C4-2B (cell line): ENCODE measurements around the gene PRKCH.

Experiments used
- H3K27ac ChIP-seq: fragments of 450-650 bp; 2 replicates; pipeline ENCODE4 v1.5.1; 2017
- ZFX ChIP-seq: fragments of 450-650 bp; IDR thresholded peaks from 2 replicates; pipeline ENCODE4 v1.6.1; 2017
- TF ChIP-seq, protein P1 (sequence below): fragments of 450-650 bp; conservative IDR thresholded peaks from 2 replicates; pipeline ENCODE4 v1.5.1; 2017; ENCODE audit warnings: mild to moderate bottlenecking

The PRKCH gene

DNA sequence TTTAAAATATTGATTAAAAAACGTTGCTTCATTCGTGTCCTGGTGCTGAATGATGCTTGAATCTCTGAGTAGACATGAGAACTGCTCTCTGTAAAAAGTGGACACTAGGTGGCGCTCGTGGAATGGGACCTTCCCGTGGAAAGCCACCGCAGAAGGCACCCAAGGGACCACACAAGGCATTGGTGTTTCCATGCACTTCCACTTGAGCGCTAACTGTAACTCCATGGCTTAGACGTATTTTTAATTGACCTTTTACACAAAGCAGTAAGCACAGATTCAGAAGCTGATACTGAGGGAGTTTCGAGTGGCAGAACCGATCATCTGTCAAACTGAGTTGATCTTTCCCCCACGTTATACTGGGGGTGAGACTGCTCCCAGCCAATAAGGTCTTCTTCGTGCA lies 135.3 kb downstream of the PRKCH start:
- no peak overlapping the region for H3K27ac ChIP-seq
- TF ChIP-seq, protein P1, sequence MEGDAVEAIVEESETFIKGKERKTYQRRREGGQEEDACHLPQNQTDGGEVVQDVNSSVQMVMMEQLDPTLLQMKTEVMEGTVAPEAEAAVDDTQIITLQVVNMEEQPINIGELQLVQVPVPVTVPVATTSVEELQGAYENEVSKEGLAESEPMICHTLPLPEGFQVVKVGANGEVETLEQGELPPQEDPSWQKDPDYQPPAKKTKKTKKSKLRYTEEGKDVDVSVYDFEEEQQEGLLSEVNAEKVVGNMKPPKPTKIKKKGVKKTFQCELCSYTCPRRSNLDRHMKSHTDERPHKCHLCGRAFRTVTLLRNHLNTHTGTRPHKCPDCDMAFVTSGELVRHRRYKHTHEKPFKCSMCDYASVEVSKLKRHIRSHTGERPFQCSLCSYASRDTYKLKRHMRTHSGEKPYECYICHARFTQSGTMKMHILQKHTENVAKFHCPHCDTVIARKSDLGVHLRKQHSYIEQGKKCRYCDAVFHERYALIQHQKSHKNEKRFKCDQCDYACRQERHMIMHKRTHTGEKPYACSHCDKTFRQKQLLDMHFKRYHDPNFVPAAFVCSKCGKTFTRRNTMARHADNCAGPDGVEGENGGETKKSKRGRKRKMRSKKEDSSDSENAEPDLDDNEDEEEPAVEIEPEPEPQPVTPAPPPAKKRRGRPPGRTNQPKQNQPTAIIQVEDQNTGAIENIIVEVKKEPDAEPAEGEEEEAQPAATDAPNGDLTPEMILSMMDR: peak; percentile 94
- TF ChIP-seq ZFX: no peak

DNA sequence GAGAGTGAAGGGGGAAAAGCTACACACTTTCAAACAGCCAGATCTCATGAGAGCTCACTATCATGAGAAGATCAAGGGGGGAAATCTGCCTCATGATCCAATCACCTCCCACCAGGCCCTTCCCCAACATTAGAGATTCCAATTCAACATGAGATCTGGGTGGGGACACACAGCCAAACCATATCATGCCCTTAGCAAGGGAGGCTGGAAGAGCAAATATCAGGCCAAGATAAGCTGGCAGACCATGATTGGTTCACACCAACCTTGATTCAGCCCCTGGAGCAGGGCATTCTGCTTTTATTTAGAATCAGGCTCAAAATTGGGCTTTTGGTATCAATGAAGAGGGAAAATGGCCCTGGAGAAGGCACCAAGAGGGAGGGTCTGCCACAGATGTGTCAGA lies 137.4 kb downstream of the PRKCH start:
- no peak for TF ChIP-seq ZFX
- TF ChIP-seq, protein P1: no peak
- no peak overlapping the region for H3K27ac ChIP-seq

DNA sequence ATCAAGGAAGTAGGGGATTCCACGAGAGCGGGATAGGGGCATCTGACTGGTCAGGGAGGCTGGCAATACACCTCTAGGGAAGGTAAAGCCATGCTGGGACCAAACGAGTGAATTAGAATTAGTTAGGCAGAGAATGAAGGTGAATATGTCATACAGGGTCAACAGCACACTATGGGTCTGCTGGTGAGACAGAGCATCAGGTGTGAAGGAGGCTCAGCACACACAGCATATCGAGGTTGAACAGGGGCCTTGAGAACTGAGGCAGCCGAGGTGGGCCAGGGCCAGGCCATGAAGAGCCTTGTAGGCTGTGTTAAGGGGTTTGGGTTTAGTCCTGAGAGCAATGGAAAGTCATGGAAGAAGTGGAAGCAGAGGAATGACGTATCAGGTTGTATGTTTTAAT lies 137.8 kb downstream of the PRKCH start:
- TF ChIP-seq, protein P1: no peak
- TF ChIP-seq ZFX: no peak
- no peak overlapping the region for H3K27ac ChIP-seq

DNA sequence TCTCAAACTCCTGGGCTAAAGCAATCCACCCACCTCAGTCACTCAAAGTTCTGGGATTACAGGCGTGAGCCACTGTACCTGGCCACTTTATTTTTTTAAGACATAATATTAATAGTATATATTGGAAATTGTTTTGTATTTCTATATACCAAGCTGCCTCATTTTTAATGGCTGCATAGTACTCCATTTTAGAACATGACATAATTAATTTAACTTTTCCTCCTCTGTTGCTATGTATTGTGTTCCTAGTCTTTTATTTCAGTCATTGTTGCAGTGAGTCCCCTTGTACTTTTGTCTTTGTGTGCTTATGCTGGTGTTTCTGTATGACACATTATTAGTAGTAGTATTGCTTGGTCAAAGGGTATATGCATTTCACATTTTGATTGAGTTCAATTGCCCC lies 138.7 kb downstream of the PRKCH start:
- H3K27ac ChIP-seq: no peak overlapping the region

DNA sequence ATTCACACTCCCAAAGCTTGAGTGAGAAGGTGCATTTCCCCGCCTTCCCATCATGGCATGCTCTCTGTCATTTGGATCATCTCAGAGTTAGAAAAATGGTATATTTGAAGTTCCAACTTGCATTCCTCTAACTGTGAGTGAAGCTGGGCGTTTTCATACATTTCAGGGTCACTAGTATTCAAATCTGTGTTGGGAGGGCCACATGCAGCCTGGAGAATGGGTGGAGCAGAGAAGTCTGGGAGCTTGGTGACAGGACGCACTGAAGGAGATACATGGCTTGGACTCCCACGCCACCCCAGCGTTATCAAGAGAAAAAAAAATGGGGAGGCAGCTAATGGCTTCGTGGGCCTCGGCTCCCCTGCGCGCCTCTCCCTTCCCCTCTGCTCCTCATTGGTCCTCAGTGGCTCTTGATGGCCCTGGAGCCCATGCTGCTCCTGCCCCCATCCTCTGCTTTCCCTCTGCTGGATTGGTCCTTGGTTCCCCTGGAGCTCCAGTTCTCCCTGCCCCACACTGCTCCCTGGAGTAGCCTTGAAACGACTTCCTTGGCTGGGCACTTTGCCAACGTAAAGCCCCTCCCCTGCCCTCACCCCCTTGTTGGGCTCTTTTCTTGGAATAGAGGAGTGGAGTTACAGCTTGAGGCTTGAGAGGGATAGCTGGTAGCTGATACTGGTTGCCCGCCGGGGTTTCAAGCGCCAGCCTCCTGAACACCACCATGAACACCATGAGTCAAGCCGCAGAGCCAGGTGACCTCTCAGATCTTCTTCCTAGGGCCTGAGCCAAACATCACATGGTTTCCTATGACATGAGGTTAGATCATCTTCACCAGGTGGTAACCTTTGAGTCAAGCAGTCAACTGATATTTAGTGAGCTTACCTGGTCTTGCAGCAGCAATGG lies 139.6 kb downstream of the PRKCH start:
- TF ChIP-seq, protein P1: no peak
- no peak for TF ChIP-seq ZFX
- H3K27ac ChIP-seq: no peak overlapping the region

More for the DNA sequence above, 138.7 kb downstream of the PRKCH start:
- TF ChIP-seq, protein P1: no peak
- TF ChIP-seq ZFX: no peak

DNA sequence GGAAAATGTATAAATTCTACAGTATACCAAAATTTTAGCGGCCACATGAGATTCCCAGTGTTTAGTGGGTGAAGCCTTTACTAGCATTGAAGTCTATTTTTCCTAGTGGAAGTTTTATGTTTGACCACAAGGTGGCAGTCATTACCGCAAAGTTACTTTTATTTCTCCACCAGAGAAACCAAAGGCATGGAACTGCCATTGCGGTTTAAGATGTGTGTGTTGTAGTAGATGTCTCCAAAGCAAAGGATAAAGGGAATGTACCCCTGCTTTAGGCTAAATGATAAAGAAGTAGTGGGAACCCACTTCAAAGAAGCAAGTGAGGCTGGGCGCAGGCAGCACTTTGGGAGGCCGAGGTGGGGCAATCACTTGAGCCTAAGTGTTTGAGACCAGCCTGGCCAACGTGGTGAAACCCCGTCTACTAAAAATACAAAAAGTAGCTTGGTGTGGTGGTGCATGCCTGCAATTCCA lies 140.5 kb downstream of the PRKCH start:
- H3K27ac ChIP-seq: no peak overlapping the region

More for the DNA sequence above, 140.5 kb downstream of the PRKCH start:
- TF ChIP-seq, protein P1: peak; percentile 83
- no peak for TF ChIP-seq ZFX
